NCI-H345 treated with DMSO at 0.1 percent for 48 hours (cell line): ENCODE measurements around the gene ACVR1.
A peak's percentile ranks its signal among the peaks of the same experiment; 100 is the strongest.

Experiments used
- DNase-seq: peaks from one replicate; lab custom pipeline; 2025; ENCODE audit not compliant: unreplicated experiment; lab: John Stamatoyannopoulos, UW

Gene ACVR1

DNA sequence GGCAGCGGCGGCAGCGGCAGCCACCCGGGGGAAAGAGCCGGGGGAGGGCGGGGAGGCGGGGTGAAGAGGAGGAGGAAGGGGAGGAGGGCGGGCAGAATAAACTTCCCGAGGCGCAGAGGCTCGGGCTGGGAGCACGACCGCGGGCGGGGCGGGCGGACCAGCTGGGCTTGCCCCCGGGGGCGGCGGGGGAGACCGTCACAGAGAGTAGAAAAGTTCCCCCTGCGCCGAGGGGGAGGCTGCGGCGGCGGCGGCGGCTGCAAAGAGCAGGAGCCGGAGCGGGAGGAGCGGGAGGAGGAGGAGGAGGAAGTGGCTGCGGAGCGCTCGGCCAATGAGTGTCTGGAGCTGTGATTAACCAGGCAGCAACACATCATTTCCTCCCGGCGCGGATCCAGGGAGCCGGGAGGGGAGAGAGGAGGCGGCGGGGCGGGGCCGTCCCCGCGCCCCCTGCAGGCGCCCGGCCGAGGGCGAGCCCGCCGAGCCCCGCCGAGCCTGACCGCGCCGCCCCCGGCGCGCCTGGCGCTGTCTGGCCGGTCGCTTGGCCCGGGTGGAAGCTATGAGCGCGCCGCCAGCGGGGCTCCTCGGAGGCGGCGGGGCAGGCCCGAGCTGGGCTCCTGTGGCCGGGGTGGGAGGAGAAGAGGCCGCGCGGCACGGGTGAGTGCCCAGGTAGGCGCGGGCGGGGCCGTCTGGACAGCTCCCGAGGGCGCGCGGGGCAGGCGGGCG lies at the start of gene ACVR1:
Gene ACVR1 (minus strand): TSS at position 265 of the 720 bp plus-strand sequence. CDS start 76,837 bp downstream, outside the sequence.
- peak; percentile 70 for DNase-seq

DNA sequence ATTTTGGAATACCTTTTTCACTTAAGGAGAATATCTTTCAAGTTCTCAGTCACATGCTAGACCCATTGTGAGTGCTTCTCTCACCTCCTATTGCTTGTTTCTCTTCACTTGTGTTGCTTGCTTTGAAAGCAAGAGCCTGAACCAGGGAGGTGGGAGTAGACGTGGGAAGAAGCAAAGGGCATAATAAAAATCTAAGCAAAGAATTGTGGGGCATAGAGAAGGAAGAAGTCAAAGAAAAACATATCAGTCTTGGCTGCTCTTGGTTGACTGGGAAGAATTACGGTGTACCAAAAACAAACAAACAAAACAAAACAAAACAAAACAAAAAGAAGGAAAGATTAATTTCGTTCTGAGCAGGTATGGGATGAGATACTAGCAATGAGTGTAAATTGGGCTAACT lies 48.9 kb upstream of the ACVR1 start:
- no peak for DNase-seq

DNA sequence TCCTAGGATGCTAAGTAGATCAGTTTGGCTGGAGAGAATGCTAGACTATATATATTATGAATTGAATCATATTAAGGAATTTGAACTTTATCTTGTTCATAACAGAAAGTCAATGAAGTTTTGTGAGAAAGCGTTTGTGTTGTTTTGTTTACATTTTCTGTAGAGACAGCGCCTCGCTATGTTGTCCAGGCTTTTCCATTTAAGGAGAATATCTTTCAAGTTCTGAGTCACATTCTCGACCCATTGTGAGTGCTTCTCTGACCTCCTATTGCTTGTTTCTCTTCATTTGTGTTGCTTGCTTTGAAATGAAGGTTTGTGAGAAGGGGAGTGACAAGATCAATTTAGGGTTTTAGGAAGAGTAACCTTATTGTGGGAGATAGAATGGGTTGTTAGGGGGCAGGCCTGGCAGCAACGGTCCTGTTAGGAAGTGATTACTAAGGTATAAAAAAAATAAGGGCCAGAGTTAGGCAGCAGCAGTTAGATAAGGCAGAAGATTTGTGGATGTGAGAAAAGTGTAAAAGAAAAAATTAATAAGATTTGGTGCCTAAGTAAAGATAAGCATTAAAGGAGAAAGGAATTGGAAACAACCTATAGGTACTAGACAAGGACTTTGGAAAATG lies 47.6 kb upstream of the ACVR1 start:
- DNase-seq = no peak

DNA sequence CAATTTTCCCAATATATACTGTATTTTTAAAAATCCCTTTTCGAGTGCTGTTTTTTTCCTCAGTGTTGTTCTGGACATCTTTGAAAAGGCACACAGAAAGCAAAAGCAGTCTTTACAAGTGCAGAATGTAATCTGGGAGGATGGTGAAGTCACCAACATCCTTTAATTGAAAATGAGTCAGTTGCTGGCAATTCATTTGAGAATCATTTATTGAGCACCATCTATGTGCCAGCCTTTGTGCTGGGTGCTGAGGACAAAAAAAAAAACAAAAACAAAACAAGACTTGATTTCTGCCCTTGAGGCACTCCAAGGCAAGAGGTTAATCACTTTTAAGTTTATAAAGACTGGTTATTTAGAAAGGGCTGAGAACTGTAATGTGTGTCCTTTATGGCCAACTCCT lies 46.7 kb upstream of the ACVR1 start:
- no peak for DNase-seq

DNA sequence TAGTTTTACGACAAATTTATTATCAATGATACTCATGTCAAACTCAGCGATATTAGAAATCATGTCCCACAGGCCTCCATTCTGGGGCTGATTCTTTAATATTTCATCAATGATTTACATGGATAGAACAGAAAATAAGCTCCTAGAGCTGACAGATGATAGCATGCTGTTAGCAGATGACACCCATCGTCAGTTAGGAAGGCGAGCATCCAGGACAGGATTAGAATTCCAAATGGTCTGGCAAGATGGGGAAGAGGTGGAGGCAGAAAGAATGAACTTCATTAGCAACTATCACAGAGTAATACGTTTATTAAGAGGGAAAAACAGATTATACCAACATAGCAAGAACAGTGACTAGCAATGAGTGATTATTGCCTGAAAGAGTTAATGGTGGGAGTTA lies 46.2 kb upstream of the ACVR1 start:
- DNase-seq = no peak

DNA sequence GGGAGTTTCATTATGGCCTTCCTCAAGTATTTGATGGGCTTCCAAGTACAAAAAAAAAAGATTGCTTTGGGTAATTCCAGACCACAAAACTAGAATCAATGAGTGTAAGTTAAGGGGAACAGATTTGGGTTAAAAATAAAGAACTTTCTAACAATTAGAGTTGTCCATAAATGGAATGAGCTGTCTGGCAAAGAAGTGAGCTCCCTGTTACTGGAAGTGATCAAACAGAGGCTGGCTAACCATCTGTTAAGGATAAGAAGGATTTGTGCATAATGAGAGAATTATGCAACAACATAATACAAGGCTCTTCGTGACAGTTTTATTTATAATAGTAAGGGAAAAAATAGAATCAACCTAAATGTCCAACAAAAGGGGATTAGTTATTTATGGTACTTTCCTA lies 44.6 kb upstream of the ACVR1 start:
- no peak for DNase-seq

DNA sequence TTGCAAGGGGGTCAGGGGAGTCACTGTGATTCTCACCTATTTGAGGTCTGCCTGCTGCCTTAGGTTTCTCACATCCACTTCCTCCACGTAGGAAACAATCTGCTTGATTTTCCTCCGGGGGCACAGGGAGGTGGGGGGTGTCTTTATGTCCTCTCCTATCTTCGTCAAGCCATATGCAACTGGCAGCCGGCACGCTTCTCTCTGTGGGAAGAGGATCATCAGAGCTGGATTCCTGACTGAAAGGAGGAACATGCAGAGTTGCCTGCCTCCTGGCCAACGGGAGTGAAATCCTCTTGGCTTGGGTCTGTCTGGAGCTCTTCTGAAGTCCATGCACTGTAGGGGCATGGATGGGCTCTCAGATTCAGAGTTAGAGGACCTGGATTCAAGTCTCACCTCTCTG lies 43.1 kb upstream of the ACVR1 start:
- DNase-seq = no peak

DNA sequence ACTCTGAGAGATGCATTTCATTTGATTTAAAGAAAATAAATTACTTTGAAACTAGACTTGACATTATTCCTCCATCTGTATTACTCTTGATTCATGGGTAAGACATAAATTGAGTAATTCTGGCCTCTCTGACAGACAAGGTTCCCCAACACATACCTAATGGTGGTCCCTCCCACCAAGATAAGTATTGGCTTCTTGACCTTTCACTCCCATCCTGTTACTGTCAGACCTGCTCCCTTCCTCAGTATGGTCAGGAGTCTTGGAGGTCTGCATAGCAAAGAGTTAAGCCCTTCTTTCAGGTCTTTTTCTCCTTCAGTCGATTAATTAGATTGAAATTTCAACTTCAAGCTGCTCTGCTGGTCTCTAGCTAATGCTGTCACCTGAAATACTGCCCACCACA lies 42.2 kb upstream of the ACVR1 start:
- DNase-seq = no peak

DNA sequence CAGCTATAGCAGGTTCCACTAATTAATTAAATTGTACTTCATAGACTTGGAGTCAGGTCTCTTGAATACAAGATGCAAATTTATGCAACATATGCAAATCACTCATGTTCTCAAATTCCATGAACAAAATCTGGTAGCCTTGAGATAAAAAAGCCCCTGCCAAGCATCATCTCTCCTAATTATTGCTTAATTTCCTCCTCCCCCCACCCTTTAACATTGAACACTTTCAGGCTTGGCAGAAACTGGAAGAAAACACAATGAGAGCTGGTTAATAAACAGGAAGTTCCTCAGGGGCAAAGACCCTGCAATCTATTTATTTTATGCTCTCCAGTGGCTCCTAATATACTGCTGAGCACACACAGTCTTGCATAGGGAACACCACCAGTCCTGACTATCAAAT lies 35.6 kb upstream of the ACVR1 start:
- no peak for DNase-seq

DNA sequence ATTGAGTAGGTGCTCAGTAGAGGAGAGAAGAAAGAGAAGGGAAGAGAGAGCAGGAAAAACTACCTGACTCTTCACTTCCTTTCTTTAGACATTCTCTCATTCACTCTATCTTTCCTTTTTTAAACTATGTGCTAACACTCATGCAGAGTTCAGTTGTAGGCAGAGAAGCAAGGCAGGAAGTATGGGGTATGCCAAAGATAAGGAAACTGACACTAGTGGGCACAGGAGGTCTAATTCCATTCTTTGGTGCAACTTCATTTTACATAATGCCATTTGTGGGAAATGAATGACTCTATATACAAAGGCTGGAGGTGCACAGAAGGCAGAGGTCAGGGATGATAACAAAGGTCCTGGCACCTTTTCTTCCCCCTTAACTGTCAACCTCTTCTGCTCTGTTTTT lies 35.1 kb upstream of the ACVR1 start:
- DNase-seq = no peak

DNA sequence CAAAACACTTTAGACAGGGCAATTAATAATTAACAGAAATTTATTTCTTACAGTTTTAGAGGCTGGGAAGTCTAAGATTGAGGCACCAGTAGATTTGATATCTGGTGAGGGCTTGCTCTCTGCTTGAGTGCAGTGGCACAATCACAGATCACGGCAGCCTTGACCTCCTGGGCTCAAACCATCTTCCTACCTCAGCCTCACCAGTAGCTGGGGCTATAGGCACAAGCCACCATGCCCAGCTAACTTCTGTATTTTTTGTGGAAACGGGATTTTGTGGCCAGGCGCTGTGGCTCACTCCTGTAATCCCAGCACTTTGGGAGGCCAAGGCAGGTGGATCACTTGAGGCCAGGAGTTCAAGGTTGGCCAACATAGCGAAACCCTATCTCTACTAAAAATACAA lies 29.0 kb upstream of the ACVR1 start:
- no peak for DNase-seq

DNA sequence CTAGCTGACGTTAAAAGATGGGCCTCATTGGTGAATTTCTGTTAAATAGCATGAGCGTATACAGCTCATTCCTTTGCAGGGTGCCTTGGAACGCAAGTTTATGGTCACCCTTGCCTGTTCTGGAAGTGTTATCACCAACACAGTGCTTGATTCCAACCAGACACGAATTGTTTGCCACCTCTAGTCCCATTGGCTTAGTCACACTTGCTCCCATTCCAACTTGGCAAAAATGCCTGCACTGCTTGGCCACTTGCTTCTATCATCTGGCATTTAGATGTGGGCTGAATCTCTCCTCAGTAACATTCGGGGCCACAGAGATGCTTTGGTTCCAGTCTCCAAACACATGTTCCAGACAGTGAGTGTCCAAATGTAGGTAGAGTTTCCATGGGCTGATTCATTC lies 27.5 kb upstream of the ACVR1 start:
- no peak for DNase-seq

DNA sequence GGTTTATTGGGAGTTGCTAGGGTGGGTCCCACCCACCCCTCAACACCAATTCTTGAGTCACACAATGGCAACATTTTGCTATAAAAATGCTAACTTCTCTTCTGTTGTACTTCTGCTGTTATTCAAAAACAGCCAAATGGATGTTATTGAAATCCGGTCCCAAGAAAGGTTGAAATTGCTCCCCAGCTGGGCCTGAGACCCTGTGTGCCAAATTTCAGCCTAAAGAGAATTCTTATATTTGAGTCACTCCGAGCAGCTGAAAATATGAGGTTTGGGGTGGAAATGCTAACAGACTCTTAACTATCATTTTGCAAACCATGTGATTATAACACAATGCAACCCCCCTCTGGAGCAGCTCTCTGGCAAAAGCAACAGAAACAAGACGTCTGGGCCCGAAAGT lies 27.0 kb upstream of the ACVR1 start:
- DNase-seq = no peak

DNA sequence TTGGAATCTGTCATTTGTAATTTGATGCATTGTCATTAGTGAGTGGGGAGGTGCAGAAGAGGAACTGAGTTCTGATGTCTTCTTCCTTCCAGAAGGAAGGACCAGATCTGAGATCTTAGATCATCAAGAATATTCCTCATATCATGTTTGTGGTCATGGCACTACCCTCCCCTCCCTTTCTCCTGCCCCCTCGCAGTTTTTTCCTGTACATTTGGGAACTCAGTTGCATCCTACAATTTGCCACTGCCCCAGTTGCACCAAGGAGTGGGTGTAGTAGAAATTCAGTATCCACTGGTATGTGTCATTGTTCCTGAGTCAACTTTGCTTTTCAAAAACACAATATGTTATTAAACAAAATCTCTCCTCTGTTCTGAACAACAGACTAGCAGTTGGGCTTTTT lies 26.6 kb upstream of the ACVR1 start:
- DNase-seq = no peak

DNA sequence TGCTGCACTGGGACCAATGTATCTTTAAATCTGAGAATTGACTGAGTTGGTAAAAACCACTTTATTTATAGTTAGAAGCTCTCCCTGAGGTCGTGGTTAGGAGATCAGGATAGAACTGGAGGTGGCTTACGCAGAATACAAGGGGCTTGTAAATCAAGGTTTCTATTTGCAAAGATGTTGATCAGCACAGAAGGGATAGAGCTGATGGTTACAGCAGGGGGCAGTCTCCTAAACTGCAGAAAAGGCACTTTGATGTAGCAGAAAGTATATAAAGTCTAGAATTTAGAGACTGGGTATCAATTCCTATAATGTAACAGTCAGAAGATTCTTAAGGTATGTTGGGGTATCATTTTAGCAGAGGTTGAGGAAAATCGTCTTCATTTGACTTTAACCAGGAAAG lies 25.2 kb upstream of the ACVR1 start:
- DNase-seq = no peak

DNA sequence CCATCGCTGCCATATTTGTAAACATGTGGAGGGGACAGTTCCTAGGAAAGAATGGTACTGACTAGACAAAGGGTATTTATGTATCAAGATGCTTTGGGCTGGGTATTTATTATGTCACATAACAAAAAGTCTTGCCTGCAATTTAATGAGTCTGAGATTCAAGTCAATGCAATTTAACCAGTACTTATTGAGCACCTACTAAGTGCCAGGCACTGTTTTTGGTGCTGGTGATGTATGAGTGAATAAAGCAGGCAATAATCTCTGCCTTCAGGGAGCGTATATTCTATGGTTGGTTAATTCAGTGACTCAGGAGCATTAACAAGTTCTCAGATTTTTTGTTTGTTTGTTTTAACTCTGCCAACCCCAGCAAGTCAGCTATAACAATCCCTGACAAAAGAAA lies 24.6 kb upstream of the ACVR1 start:
- DNase-seq = no peak

DNA sequence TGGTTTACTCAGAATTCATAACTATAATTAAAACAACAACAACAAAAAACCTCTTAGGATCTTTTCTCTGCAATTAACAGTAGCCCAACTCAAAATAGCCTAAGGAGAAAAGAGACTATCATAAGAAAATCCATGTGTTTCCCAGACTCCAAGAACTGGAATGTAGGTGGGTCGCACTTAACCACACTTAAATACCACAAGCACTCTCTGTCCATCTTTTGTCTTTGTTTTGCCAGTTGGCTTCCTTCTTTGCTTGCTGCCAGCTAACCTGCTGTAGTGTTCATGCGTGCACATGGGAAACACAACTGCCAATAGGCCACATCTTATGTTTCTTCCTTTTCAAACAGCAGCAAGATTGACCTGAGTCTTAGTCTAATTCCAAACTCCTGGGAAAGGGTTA lies 24.1 kb upstream of the ACVR1 start:
- DNase-seq = no peak

DNA sequence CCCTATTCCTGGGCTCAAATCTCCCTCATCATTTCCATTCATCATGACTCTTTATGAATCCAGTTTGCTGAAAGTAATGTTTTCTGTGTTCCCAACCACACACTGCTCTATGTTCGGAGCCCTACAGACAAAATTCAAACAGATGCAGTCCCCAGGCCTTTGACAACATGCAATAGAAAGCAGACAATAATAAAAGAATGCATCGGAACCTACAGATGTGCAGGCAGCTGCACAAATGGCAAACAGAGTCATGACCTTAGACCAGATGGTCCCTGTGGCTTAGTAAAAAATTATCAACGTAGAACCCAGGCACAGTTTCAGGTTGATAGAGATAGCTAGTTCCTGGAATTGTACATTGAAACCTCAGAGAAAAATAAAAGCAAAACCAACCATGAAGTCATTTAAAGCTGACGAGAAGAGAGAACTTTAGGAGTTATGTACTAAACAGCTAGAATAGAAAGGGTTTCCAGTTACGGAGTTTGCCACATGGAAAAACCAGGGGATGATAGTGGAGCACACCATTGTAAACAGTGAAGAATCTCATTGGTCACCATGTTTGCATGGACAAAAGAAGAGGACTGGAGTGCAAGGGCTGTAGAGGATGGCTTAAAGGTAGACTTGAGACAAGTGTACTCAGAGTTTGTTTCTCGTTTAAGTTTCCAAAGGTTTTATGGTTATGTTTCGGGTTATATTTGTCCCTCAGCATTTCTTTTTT lies 23.2 kb upstream of the ACVR1 start:
- DNase-seq = no peak

DNA sequence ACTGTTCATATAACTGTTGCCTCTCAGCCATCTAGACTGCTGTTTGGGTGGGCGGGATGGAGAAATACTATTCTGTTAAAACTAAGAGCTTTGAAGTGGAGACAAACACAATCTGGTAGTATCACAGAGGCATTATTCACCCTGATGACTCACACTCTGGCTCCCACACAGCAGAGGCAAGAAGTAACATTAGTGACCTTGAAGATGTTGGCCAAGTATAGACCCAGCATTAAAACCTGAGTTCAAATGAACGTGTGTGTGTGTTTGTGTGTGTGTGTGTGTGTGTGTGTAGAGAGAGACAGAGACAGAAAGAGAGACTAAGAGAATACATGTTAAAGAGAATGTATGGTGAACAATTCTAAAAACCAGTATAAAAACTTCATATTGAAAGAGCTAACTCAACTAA lies 22.5 kb upstream of the ACVR1 start:
- no peak for DNase-seq

DNA sequence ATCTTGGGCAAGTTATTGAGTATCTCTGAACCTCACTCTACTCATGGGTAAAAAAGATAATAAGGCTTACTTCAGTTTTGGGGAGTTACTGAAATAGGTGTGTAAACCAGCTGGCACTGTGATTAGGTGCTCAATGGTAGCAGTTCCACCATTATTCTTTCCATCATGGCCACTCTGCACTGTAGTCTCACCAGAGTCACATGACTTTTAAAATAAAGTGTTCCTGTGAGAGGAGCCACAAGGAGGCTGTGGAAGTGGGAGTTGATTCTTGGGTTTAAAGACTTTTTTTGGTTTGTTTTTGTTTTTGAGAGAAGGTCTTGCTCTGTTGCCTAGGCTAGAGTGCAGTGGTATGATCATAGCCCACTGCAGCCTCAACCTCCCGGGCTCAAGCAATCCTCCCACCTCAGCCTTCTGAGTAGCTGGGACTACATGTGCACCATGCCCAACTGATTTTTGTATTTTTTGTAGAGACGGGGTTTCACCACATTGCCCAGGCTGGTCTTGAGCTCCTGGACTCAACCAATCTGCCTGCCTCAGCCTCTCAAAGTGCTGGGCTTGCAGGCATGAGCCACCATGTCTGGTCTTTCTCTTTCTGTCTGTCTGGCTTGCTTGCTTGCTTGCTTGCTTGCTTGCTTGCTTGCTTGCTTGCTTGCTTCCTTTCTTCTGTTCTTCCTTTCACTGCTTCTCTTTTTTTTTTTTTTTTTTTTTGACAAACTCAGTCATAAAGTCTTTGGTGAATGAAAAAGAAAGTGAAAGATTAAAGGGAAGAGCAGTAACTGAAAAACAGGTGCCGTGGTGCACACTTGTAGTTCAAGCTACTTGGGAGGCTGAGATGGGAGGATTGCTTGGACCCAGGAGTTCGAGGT lies 21.2 kb upstream of the ACVR1 start:
- no peak for DNase-seq

DNA sequence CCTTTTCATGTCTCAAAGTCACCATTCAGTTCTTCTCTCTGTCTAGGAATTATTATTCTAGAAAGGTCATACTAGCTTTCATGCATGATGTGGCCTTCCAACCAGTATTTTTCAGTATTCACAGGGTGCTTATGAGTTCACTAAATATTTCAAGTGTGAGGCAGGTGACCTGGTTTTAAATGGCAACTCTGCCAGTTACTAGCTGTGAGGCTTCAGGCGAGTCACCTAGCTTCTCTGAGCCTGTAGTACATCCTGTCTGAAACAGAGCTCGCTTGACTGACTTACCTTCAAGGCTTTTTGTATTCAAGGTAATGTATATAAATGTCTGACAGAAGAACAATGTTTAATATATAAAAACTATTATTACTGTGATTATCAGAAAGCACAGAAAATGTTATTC lies 19.4 kb upstream of the ACVR1 start:
- DNase-seq = no peak
